Ishikawa (cell line): ENCODE data around the gene TCF4.

Source experiments
- EP300 ChIP-seq: IDR thresholded peaks from 2 replicates; pipeline ENCODE4 v1.6.1; 2012; ENCODE audit warnings: borderline replicate concordance
- RAD21 ChIP-seq: IDR thresholded peaks from 2 replicates; pipeline ENCODE4 v1.6.1; 2012; ENCODE audit warnings: low read depth
- TAF1 ChIP-seq: IDR thresholded peaks from 2 replicates; pipeline ENCODE4 v1.6.1; 2012; ENCODE audit warnings: low read depth, mild to moderate bottlenecking
- TEAD4 ChIP-seq: IDR thresholded peaks from 2 replicates; pipeline ENCODE4 v1.6.1; 2012
- YY1 ChIP-seq: IDR thresholded peaks from 2 replicates; pipeline ENCODE4 v1.6.1; 2012; ENCODE audit warnings: low read depth

DNA sequence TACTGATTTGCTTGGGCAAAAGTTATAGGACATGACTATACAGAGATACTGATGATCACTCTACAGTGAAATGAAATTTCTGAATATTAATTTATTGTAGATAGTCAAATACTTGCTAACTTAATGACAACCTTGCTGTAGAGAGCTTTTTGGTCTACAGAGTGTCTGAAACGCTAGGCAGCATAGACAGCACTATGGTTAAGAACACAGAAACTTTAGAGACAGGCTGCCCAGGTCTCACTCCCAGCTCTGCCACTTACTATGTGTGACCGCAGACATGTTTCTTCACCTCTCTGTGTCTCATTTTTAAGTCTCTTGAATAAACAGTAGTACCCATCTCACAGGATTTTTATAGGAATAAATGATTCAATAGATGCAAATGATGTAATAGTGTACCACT lies 247.0 kb downstream of the TCF4 start:
- TF ChIP-seq EP300 (no peak), RAD21 (no peak), YY1 (no peak), TEAD4 (no peak), TAF1 (no peak)
